ENCODE data around the gene NIFK. TPM values are rescaled to one million over a fixed set of nuclear protein-coding genes. Genes with fewer than 3 reads are reported as not detected.
A peak's percentile ranks its signal among the peaks of the same experiment; 100 is the strongest.

The NIFK gene
- polyA plus RNA-seq, 1 of the 3 experiments (the other 2 are of a cell fraction): 17.0 TPM

DNA sequence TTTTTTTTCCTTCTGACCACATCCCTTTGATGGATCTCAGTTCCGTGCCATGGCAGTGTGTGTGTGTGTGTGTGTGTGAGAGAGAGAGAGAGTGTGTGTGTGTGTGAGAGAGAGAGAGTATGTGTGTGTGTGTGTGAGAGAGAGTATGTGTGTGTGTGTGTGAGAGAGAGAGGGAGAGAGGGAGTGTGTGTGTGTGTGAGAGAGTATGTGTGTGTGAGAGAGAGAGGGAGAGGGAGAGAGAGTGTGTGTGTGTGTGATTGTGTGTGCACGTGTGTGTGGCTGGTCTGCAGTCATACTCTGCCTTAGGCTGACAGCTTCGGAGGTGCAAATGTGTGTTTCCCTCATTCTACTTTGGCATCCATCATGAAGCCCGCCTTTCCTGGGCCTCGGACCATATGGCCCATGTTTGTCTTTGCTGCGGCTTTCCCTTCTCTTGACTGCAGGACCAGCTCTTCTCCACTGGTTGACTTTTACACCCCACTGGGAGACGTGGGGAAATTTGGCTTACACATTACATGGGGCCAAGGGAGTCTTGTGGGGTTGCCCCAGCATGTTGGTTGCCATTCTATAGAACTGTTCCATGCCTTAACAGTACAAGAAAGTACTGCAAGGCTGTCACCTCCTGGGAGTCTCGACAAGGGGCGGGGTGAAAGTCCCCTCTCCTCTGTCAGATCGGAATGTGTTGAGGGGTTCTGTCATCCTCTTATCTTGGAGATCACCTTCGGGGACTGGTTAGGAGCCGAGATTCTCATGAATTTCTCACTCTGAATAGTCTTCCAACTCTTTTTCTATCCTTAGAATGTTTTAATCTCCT lies 40.4 kb upstream of the NIFK start:
- H3K27me3 ChIP-seq (ENCODE audit: insufficient read depth): no peaks in the 10 kb centered on the region
- POLR2A ChIA-PET: no interaction called here
- no peak for DNase-seq

GRCh38 chr2:121776361-121776760 lies 39.7 kb upstream of the NIFK start:
- Histone ChIP-seq H3F3A (replicated peaks; ENCODE audit: insufficient read depth) (peaks cover 9% of the 10 kb centered on the region), H3K36me3 (replicated peaks in 1 of 2; ENCODE audit: control insufficient read depth in 1 of 2, insufficient read depth in 2 of 2, low read length in 1 of 2) (no peaks in the 10 kb centered on the region), H4K20me1 (ENCODE audit: insufficient read depth) (no peaks in the 10 kb centered on the region), H3K79me2 (ENCODE audit: insufficient read depth) (no peaks in the 10 kb centered on the region), H2AFZ (ENCODE audit: low read depth) (no peak overlapping the region), H3K27ac (ENCODE audit: low read depth in 2 of 2, low read length in 1 of 2) (no peak overlapping the region), H3K4me3 (ENCODE audit: low read depth in 2 of 2, low read length in 1 of 2) (no peak overlapping the region), H3K4me1 (ENCODE audit: control insufficient read depth in 1 of 2, insufficient read depth in 2 of 2, low read depth in 1 of 2, low read length in 1 of 2) (peaks cover 0 to 23% of the 10 kb centered on the region in 2 experiments; a peak in 2 of 4 replicates), H3K9me3 (no peaks in the 10 kb centered on the region), H3K4me2 (no peak overlapping the region), H3K9ac (no peak overlapping the region), H3K9me2 (no peaks in the 10 kb centered on the region), H3K27me3 (ENCODE audit: insufficient read depth) (no peaks in the 10 kb centered on the region)
- DNase-seq: no peak
- WGBS (ENCODE audit: low lambda C conversion rate): 83% methylated on average over 3 of the region's 3 CpGs
- ChIA-PET CTCF (no interaction called here), POLR2A (no interaction called here)
- TF ChIP-seq RFX5 (IDR thresholded peaks at IDR 0.05; ENCODE audit: low read length) (no peak), FOXJ3 (CRISPR knock-in tag; IDR thresholded peaks at IDR 0.05) (no peak), FOXM1 (IDR thresholded peaks at IDR 0.05; ENCODE audit: low read depth) (no peak), EP300 (IDR thresholded peaks at IDR 0.05; ENCODE audit: borderline replicate concordance in 1 of 2, low read depth in 1 of 2, low read length in 1 of 2) (no peak), RCOR1 (IDR thresholded peaks at IDR 0.05; ENCODE audit: low read length) (no peak), NFIC (IDR thresholded peaks at IDR 0.05; ENCODE audit: borderline replicate concordance) (no peak)
- TF ChIP-seq, protein P1, sequence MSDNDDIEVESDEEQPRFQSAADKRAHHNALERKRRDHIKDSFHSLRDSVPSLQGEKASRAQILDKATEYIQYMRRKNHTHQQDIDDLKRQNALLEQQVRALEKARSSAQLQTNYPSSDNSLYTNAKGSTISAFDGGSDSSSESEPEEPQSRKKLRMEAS (IDR thresholded peaks at IDR 0.05; ENCODE audit: low read depth): no peak
- TF ChIP-seq, protein P2, sequence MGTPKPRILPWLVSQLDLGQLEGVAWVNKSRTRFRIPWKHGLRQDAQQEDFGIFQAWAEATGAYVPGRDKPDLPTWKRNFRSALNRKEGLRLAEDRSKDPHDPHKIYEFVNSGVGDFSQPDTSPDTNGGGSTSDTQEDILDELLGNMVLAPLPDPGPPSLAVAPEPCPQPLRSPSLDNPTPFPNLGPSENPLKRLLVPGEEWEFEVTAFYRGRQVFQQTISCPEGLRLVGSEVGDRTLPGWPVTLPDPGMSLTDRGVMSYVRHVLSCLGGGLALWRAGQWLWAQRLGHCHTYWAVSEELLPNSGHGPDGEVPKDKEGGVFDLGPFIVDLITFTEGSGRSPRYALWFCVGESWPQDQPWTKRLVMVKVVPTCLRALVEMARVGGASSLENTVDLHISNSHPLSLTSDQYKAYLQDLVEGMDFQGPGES (IDR thresholded peaks at IDR 0.05; ENCODE audit: low read depth, low read length): no peak

More for the DNA sequence above, 40.4 kb upstream of the NIFK start:
- Histone ChIP-seq H3K9me3 (no peaks in the 10 kb centered on the region), H3K4me1 (ENCODE audit: control insufficient read depth in 1 of 2, insufficient read depth in 2 of 2, low read depth in 1 of 2, low read length in 1 of 2) (peaks cover 0 to 16% of the 10 kb centered on the region in 2 experiments; a peak in 2 of 4 replicates), H3K36me3 (replicated peaks in 1 of 2; ENCODE audit: control insufficient read depth in 1 of 2, insufficient read depth in 2 of 2, low read length in 1 of 2) (no peaks in the 10 kb centered on the region), H2AFZ (ENCODE audit: low read depth) (no peak overlapping the region), H3K9ac (no peak overlapping the region), H3K27ac (ENCODE audit: low read depth in 2 of 2, low read length in 1 of 2) (no peak overlapping the region), H4K20me1 (ENCODE audit: insufficient read depth) (no peaks in the 10 kb centered on the region), H3K4me2 (0 out of 2 replicates have a peak overlapping the region, but pooled peaks have one; percentile 28), H3K9me2 (no peaks in the 10 kb centered on the region), H3K79me2 (ENCODE audit: insufficient read depth) (no peaks in the 10 kb centered on the region), H3F3A (replicated peaks; ENCODE audit: insufficient read depth) (peaks cover 9% of the 10 kb centered on the region), H3K4me3 (ENCODE audit: low read depth in 2 of 2, low read length in 1 of 2) (no peak overlapping the region)
- CTCF ChIA-PET: no interaction called here
- no peak for TF ChIP-seq EP300 (IDR thresholded peaks at IDR 0.05; ENCODE audit: borderline replicate concordance in 1 of 2, low read depth in 1 of 2, low read length in 1 of 2)
- TF ChIP-seq MEF2A (IDR thresholded peaks at IDR 0.05; ENCODE audit: borderline replicate concordance, low read depth): no peak
- no peak for TF ChIP-seq SMC3 (IDR thresholded peaks at IDR 0.05; ENCODE audit: low read depth, low read length)
- TF ChIP-seq RCOR1 (IDR thresholded peaks at IDR 0.05; ENCODE audit: low read length): no peak
- TF ChIP-seq RAD21 (IDR thresholded peaks at IDR 0.05; ENCODE audit: low read length): no peak
- no peak for TF ChIP-seq RFX5 (IDR thresholded peaks at IDR 0.05; ENCODE audit: low read length)
- no peak for TF ChIP-seq RXRA (IDR thresholded peaks at IDR 0.05; ENCODE audit: borderline replicate concordance, low read depth)
- no peak for TF ChIP-seq FOXM1 (IDR thresholded peaks at IDR 0.05; ENCODE audit: low read depth)
- TF ChIP-seq USF2 (IDR thresholded peaks at IDR 0.05; ENCODE audit: borderline replicate concordance, low read depth, low read length): no peak
- TF ChIP-seq, protein P3, sequence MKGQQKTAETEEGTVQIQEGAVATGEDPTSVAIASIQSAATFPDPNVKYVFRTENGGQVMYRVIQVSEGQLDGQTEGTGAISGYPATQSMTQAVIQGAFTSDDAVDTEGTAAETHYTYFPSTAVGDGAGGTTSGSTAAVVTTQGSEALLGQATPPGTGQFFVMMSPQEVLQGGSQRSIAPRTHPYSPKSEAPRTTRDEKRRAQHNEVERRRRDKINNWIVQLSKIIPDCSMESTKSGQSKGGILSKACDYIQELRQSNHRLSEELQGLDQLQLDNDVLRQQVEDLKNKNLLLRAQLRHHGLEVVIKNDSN (IDR thresholded peaks at IDR 0.05; ENCODE audit: borderline replicate concordance, low read depth): no peak
- TF ChIP-seq POLR2AphosphoS5 (IDR thresholded peaks at IDR 0.05; ENCODE audit: low read depth, low read length): no peak
- 63% methylated on average over 12 of the region's 12 CpGs for WGBS (ENCODE audit: low lambda C conversion rate)
